Neutrophil (primary cell): Measurements from ENCODE around the gene CPXM2.

ENCODE experiments used
- H3K27ac ChIP-seq: fragments of 200-600 bp; sonication (generic); 2 replicates; pipeline ENCODE4 v1.5.1; 2016; ENCODE audit warnings: mild to moderate bottlenecking, moderate library complexity
- H3K27me3 ChIP-seq: fragments of 200-600 bp; sonication (generic); 2 replicates; pipeline ENCODE4 v1.6.0; 2016; ENCODE audit warnings: mild to moderate bottlenecking
- H3K36me3 ChIP-seq: fragments of 200-600 bp; sonication (generic); 2 replicates; pipeline ENCODE4 v1.5.1; 2017
- H3K4me1 ChIP-seq, 2 experiments: fragments of 200-600 bp in 1 of 2; sonication (generic) in 1 of 2; 1 replicate in 1 of 2; 2 replicates in 1 of 2; pipeline versions ENCODE4 v1.5.1 to v1.6.1; 2013 to 2016; ENCODE audit warnings: low read depth in 1 of 2, low read length in 1 of 2, mild to moderate bottlenecking in 1 of 2, moderate library complexity in 1 of 2; ENCODE audit not compliant: control insufficient read depth in 1 of 2, insufficient read depth in 1 of 2
- H3K4me3 ChIP-seq, 2 experiments: fragments of 200-600 bp in 1 of 2; sonication (generic) in 1 of 2; 1 replicate in 1 of 2; 2 replicates in 1 of 2; pipeline ENCODE4 v1.5.1; 2013 to 2016; ENCODE audit warnings: low read depth in 1 of 2, low read length in 1 of 2, mild to moderate bottlenecking in 1 of 2, moderate library complexity in 1 of 2
- H3K9me3 ChIP-seq: fragments of 200-600 bp; sonication (generic); 2 replicates; pipeline ENCODE4 v1.5.1; 2016
- TF ChIP-seq, protein P1 (sequence below): fragments of 200-600 bp; sonication (generic); IDR thresholded peaks from 2 replicates; pipeline ENCODE4 v1.5.1; 2016; ENCODE audit warnings: antibody characterized with exemption

Gene CPXM2

DNA sequence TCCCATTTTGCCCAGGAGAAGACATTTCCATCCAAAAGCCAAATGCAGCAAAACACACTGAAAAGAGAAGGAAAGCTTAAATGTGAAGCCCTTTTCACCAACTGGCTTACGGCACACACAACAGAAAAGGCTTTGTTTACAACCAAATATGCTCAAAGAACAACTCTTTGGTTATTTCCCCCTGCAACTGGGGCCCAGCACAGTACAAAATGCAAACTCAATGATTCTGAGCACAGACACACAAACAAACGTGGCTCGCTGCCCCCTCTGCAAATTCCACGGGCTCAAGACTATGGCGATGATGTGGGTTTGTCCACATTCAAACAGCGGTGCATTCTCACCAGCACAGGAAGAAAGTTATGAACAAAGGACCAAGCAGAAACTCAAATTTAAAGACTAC lies 5.3 kb downstream of the CPXM2 start:
- H3K27ac ChIP-seq: no peak overlapping the region
- no peak overlapping the region for H3K4me3 ChIP-seq
- peaks cover 29% of the 10 kb centered on the region for H3K27me3 ChIP-seq
- TF ChIP-seq, protein P1, sequence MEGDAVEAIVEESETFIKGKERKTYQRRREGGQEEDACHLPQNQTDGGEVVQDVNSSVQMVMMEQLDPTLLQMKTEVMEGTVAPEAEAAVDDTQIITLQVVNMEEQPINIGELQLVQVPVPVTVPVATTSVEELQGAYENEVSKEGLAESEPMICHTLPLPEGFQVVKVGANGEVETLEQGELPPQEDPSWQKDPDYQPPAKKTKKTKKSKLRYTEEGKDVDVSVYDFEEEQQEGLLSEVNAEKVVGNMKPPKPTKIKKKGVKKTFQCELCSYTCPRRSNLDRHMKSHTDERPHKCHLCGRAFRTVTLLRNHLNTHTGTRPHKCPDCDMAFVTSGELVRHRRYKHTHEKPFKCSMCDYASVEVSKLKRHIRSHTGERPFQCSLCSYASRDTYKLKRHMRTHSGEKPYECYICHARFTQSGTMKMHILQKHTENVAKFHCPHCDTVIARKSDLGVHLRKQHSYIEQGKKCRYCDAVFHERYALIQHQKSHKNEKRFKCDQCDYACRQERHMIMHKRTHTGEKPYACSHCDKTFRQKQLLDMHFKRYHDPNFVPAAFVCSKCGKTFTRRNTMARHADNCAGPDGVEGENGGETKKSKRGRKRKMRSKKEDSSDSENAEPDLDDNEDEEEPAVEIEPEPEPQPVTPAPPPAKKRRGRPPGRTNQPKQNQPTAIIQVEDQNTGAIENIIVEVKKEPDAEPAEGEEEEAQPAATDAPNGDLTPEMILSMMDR: no peak
- H3K36me3 ChIP-seq: no peaks in the 10 kb centered on the region
- H3K4me1 ChIP-seq: no peaks in the 10 kb centered on the region
- no peaks in the 10 kb centered on the region for H3K9me3 ChIP-seq

DNA sequence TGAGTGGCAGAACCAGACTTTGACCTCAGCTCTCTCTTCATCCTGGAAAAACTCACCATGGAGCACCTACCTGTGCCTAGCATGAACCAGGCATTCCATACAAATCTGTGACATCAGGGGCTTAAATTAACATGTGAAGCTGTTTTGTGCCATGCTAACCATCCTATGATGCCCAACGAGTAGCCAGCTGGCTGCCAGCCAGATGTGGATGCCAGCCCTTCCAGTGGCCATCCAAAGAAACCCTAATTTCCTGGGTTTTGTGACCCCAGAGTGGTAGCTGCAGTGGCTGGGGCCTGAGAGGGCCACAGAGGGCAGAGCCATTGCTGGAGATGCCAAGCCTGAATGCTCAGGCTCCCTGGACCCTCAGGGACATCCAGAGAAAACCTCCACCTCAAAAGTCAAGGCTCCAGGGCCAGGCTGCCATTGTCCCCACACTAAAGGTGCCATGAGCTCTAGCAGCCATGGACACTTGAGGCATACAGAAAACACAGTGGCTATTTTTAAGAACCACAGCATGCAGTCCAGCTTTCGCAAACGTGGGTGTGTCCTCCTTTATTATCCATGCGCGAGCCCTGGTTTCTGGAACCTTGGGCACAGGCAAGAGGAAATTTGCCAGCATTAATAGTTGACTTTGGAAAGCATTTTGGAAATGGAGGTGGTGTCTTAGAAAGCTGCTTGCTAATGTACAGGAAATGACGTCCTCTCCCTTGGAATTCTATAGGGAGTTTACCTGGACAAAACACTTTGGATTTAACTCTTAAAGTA lies 6.0 kb downstream of the CPXM2 start:
- TF ChIP-seq, protein P1: no peak
- H3K36me3 ChIP-seq: no peaks in the 10 kb centered on the region
- H3K9me3 ChIP-seq: no peaks in the 10 kb centered on the region
- no peak overlapping the region for H3K4me3 ChIP-seq
- H3K27me3 ChIP-seq: peaks cover 22% of the 10 kb centered on the region
- no peaks in the 10 kb centered on the region for H3K4me1 ChIP-seq
- no peak overlapping the region for H3K27ac ChIP-seq

DNA sequence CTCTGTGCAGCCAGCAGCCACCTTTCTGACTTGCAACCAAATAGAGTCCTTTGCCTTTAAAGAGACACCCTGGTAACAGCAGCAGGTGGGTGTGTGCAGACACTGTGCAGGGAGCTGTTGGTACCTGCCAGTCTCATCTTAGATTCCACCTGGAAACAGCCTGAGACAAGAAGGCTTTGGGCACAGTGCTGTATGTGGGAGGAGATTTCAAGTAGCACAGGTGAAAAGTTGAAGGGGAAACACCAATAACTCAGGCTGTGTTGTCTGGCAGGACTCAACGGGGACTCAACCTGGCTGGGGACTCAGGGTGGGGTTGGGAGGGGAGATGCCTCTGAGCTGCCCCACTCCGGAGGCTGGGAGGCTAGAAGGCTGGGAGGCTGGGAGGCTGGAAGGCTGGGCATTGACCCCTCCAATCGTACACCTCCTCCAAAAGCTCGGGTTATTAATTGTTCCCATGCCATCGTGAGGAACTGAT lies 6.7 kb downstream of the CPXM2 start:
- TF ChIP-seq, protein P1: no peak
- no peaks in the 10 kb centered on the region for H3K36me3 ChIP-seq
- no peaks in the 10 kb centered on the region for H3K4me1 ChIP-seq
- H3K9me3 ChIP-seq: no peaks in the 10 kb centered on the region
- H3K4me3 ChIP-seq: no peak overlapping the region
- no peak overlapping the region for H3K27ac ChIP-seq
- H3K27me3 ChIP-seq: peaks cover 16% of the 10 kb centered on the region

DNA sequence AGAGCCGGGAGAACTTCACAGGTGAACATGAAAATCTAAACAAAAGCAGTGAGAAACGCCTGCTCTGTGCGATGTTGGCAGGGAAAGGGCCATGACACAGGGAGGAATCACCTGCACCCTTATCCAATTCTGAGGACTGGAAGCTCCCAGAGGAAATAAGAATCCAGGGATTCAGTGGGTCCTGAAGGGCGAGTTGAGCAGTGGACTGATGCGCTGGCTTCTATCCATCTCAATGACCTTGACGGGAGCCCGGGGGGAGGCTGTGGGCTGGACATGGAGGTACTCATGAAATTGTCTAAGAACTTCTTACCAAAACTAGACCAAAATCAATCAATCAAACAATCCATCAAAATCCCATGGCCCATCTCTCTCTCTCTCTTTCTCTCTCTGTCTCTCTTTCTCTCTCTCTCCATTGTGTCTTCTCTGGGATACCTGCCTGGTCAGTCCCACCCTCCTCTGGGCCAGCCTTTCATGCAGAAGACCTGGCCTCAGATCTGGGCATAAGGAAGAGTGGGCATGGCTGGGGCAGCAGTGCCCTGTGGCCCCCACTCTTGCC lies 7.2 kb downstream of the CPXM2 start:
- Histone ChIP-seq H3K27ac (no peak overlapping the region), H3K4me3 (no peak overlapping the region), H3K27me3 (peaks cover 11% of the 10 kb centered on the region), H3K9me3 (no peaks in the 10 kb centered on the region), H3K36me3 (no peaks in the 10 kb centered on the region), H3K4me1 (no peaks in the 10 kb centered on the region)
- TF ChIP-seq, protein P1: no peak

DNA sequence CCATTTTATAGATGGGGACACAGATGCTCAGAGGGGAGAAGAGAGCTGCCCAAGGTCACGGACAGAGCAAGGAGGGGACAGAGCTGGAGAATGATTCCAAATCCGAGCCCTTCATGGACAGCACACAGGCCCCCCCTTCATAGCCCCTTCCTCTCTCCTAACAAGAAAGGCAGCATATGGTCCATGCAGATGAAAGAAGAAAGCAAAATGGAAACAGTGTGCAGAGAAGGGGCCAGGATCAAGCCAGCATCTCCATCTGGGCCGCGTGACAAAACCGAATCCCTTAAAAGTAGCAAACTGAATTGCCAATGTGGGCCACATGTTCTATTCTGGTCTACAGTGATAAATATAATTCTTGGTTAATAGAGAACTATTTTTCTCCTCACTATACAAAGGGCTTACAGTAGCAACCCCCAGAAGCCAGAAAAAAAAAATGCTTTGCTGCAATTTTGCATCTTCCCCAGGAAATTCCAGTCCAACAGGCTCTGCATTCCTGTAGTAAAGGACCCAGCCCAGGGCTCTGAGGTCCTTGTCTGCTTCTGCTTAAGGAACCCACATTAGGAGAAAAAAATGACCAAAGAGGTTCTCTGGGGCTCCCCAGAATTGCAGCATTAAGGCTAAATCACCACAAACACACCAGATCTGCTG lies 7.8 kb downstream of the CPXM2 start:
- Histone ChIP-seq H3K27ac (no peak overlapping the region), H3K9me3 (no peaks in the 10 kb centered on the region), H3K36me3 (no peaks in the 10 kb centered on the region), H3K4me1 (no peaks in the 10 kb centered on the region), H3K27me3 (peaks cover 5% of the 10 kb centered on the region), H3K4me3 (no peak overlapping the region)
- TF ChIP-seq, protein P1: no peak
